GM12873 (cell line): ENCODE data around the gene KRTAP4-3.
"Not testable (repeated sequence)": the region's sequence is repeated elsewhere in the genome, so short reads cannot be mapped to it uniquely, and the experiment has no call there.

Source experiments
- CTCF ChIP-seq: IDR thresholded peaks from 2 replicates; pipeline ENCODE4 v1.5.1; 2012; ENCODE audit warnings: low read depth, mild to moderate bottlenecking, moderate library complexity, low read length, control low read depth; ENCODE audit not compliant: insufficient read depth; ENCODE audit errors: missing control alignments

Gene KRTAP4-3

GRCh38 chr17:41117846-41118386 is 50.1 kb downstream of the KRTAP4-3 start, which contains the start of gene KRTAP4-11:
Gene KRTAP4-11 (minus strand): TSS chr17:41118373. CDS start chr17:41118315, 58 bp downstream.
- TF ChIP-seq CTCF, result not testable (repeated sequence)
